GM21515 (cell line): ENCODE data around the gene DEPDC5.

ENCODE experiments used
- ATAC-seq: cut with Tn5 transposase; IDR thresholded peaks from one replicate; pipeline ENCODE4 v1.9.1; 2021; ENCODE audit not compliant: unreplicated experiment

Gene DEPDC5

DNA sequence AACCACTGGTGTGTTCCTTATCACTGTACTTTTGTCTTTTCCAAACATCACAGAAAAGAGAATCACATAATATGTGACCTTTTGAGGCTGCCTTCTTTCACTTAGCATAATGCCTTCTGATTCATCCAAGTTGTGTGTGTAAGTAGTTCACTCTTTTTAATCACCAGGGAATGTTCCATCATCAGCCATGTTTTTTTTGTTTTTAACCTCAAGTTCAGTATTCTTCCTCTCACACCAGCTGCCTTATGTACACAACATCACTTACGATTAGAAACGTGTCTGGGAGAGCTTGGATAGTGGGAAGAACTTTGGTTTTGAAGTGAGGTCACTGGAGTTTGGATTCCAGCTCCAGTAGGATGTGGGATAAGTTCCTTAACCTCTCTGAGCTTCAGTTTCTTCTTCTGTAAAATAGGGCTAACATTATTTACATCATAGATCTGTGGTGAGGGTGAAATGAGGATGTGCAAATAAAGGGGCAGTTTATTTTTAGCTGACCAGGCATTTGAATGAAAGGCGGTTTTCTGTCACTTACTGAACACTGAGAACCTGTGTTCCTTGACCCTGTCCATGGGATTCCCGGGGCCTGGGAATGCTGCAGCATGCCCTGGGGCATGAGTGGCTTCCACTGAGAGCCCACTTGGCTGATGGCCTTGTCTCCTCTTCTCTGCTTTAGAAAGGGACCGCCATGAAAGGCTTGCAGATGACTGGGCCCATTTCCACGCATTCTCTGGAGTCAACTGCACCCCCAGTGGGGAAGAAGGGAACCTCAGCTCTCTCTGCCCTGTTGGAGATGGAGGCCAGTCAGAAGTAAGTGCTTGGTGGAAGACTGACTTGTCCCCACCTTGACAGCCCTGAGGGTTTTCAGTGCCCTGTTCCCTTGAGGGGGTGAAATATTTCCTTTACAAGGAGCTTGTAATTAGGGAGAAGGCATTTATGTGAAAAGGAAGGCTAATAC is 92.6 kb downstream of the DEPDC5 start:
- ATAC-seq, result no peak

DNA sequence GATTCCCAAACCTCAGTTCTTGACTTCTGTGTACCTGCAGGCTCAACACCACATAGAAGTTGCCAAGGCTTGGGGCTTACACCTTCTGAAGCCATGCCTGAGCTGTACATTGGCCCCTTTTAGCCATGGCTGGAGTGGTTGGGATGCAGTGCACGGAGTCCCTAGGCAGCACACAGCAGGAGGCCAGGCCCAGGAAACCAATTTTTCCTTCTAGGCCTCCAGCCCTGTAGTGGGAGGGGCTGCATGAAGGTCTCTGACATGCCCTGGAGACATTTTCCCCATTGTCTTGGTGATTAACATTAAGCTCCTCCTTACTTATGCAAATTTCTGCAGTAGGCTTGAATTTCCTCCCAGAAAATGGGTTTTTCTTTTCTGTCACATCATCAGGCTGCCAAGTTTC is 94.6 kb downstream of the DEPDC5 start:
- no peak for ATAC-seq

DNA sequence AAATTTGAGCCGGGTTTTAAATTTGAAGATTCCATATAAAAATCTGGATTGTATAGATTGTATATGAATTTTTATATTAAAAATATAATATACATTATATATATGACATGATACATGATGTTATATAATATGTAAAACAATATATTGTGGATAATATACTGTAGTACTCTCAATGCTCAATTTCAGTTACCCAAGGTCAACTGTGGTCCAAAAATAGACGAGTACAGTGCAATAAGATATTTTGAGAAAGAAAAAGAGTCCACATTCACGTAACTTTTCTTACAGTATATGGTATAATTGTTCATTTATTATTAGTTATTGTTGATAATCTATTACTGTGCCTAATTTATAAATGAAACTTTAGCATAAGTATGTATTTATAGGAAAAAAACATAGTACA is 96.3 kb downstream of the DEPDC5 start:
- ATAC-seq, result no peak

DNA sequence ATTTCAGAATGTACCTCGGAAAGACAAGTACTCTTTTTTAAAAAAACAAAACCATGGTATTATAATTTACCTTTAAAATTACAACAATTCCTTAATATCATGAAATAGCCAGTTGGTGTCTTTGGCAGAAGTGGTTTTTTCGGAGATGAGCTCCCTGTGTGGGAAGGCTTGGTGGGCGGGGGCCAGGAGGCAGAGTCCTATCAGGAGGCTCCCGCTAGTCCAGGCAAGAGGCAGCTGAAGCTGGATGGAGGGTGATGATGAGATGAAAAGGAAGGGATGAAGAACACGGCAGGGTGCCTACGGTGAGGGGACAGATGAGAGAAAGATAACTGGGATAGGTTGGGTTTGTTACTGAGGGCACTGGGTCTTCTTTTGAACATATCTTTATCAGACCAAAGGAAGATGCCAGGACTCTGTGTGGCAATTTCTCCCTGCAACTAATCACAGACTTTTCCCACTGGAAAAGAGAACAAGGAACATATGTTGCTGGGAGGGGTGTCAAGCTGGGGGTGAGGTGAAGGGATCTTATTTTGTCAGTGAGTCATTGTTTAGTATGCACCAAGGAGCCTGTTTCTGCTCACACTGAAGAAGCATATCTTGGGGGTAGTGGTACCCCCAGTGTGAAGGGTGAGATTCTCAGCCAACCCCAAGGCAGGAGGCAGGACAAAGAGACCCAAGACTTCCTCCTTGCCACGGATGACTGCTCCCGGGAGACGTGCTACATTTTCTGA is 99.0 kb downstream of the DEPDC5 start:
- ATAC-seq, result no peak

DNA sequence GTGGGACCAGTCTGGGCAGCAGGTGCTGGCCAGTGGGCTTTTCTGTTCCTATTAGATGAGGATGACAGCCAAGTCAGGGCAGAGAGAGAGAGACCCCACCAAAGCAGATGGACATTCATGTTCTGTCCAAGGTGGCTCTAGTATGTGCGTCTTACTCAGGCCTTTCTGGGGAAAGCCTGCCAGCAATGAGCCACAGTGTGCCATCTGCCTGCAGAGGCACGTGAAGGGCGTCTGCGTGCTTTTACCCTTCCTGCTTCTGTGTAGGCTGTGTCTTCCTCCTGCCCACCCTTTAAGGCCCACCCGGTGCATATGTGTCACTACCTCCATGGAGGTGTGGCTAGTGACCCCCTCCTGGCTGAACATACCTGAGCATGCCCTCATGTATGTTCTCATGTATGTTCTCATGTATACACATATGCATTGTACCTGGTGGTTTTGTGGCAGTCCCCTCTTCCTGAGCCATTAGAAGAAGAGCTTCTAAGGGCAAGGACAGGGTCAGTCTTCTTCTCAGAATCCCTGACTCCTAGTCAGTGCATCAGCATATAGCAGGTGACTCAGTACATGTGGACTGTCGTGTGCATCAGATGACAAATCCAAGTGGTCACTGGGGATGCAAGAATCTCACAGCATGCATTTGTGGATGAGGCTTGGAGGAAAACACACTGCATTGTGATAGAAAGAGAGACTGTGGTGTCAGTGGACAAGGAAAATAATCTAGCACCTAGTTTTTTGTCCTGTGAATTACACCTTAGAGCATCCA is 100.1 kb downstream of the DEPDC5 start:
- ATAC-seq, result no peak

DNA sequence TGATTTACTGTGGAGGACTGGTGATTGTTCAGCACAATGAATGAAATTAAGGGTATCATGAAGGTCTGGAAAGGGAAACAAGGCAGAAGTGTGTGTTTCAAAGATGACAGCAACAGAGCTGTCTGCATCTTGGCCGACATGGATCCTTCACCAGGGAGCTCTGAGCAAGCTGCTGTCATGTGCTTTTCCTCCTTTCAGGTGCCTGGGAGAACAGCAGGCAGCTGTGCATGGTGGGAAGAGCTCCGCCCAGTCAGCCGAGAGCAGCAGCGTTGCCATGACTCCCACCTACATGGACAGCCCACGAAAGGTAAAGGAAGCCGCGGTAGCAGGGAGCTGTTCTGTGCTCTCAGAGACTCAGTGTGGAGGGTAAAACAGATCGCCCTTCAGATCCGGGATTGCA is 103.4 kb downstream of the DEPDC5 start:
- no peak for ATAC-seq

DNA sequence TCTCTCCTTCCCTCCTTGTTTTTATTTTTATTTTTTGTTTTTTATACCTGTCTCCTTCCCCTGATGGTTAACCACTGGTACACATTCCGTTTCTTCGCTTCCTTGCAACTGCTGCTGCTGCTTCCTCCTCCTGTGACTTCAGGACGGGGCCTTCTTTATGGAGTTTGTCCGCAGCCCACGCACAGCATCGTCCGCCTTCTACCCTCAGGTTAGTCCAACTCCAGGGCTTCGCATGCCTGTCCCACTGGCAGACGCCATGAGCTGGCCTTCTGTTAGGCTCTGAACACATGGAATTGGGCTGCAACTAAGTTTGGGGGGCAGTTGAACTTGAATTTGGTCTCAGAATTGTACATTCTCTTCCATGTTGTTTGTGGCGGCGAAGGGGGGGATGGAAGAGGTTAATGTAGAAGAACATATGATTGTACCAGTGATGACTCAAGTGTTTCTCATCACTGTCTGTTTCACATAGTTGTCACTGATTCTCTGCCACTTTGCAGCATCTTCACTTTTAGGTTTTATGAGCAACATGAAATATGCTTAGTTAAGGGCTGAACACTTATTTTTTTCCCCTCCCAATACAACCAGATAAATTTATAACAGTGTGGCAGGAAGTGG is 107.5 kb downstream of the DEPDC5 start:
- ATAC-seq, result no peak

DNA sequence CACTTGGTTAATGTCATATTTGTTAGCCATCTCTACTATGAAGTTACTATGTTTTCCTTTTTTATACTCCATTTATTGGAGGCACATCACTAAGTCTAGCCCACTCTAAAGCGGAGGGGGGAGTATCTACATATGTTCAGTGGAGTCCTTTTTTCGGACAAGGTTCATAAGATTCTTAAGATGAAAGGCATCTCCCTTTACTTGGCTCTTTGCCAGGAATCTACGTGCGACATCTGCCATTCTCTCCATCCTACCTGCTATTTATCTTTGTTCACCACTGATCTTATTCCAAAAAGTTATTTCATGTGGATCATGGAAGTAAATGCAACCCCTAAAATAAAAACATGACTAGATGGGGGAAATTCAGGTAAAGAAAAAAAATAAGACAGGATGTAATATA is 113.1 kb downstream of the DEPDC5 start:
- ATAC-seq, result no peak

DNA sequence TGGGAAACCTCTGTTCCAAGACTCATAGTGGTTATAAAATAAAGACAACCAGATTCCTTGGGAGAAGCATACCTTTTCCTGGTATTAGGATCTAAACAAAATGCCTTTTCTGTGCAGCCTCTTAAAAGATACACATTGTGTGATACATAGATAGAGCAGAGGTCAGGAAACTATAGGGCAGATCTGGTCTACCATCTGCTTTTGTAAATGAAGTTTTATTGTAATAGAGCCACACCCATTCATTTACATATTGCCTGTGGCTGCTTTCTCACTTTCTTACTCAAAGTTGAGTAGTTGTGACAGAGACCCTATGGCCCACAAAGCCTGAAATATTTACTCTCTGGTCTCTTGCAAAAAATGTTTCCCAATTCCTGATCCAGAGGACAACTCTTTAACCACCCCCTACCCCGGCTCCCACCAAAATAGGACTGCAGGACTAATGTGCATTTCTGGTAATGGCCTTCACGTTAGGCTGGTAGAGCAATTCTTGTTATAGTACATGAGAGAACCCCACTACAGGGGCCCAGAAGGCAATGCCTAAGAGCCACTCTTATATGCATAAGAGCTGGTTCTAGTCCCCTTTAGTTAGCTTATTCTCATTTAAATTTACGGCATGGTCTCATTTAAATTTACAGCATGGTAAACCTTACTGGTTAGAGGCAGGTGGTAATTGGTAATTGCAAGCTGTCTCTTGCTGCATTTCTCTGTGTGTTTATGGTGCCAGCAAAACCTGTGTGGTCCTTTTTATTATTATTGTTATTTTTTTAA is 113.8 kb downstream of the DEPDC5 start:
- ATAC-seq, result no peak

DNA sequence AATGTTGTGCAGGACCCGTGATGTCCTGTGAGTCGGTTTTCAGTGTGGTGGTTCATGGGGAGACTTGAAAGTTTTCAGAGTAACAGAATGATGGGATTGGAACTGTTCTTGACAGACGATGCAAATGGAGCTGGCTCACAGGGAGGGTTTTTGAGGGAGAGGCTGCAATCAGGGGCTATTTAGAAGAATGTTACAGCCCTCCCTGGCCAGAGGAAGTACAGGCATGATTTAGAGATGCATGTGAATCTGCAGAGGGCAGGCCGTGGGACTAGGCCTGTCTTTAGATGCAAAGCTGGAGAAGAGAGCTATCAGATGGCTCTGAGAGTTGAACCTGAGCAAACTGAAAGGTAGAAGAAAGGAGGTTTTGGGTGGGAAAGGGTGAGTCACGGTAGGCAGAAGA is 115.9 kb downstream of the DEPDC5 start:
- ATAC-seq, result no peak

DNA sequence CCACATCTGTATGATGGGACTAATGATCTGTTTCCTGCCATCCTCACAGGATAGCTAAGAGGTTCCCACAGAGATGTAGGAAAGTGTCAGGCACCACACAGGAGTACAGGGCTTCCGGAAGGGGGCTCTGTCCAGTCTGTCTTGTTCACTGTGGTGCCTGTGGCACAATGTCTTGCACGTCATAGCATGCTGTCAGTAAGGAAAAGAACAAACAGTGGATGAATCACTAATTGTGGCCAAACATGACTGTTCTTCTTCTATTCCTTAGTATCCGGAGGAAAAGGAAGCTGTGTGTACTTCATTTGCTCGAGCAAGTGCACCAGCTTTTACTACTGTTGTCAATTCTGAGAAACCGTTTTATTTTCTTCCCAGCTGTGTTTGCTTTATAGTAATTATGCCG is 117.1 kb downstream of the DEPDC5 start:
- ATAC-seq, result no peak

DNA sequence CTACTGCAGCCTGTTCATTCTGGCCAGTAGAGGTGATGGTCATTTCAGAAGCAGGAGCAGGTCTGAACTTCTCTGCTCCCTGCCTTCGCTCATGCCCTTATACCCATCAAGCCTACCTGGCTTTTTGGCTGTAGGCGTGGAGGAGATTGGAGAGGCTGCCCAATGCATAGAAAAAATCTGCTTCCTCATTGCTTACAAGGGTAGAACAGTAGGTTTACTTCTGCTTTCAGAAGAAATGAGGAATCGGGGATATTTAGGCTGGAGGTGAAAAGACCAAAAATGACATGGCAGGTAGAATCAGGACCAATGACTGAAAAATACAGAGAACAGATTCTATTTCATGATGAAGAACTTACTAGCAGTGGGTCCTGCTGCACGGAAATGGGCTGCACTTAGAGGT is 117.7 kb downstream of the DEPDC5 start:
- ATAC-seq, result no peak

DNA sequence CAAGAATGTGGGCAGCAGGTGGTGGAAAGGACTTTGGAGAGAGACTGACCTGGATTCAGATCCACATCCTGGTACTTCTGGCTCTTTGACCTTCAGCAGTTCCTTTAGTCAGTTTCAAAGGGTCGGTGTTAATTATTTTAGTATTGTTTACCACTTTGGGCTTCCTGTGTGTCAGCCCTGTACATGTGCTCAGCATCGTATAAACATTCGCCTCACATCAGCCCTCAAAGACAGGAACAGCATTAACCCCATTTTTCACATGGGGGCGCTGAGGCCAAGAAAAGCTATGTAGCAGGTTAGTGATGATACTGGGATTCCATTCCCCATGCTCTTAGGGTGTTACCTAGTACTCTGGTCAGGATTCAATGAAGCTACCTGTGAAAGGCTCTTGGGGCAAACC is 118.4 kb downstream of the DEPDC5 start:
- no peak for ATAC-seq

DNA sequence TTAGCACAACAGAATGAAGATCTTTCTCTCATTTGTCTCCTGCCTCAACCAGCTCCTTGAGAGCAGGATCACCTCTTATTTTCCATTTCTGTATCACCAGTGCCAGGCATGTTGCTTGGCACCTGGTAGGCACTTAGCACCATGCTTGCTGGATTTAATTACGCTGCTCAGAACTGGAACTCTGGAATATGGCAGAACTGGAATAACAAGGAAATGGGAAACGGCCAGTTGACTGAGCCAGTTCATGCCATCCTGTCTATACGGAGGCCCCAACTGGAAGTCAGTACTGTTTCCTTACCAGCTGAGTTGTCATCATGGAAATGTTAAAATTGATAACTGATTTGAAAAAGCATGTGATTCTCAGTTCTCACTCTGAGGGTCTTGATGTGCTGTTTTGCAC is 121.0 kb downstream of the DEPDC5 start:
- no peak for ATAC-seq

DNA sequence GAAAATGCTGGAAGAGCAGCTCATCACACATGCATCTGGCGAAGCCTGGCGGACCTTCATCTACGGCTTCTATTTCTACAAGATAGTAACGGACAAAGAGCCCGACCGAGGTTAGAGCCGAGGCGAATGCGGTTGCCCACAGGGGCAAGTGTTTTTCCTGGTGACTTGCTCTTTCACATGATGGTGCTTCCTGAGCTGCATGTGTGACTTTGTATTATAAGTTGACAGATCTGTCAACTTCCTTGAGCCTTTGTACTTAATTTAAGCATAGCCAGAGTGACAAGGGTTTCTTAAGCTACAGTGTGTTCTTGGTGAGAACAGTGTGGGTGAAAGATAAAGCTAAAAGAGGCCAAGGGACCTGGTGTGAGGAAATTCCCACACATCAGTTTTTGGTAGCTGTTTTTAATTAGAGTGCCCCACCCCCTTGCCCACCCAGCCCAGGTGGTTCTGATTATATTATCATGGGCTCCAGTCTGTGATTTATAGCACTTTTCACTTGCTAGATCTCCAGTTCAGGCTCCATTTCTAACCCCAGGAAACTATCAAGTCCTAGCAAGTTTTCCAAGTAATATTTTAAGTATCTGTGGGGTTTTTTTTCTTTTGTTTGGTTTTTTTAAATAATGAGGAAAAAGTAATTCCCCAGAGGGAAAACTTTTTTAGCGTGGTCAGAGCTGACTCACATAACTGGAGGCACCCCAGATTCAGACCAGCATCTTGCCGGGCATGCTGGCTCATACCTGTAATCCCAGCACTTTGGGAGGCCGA is 122.5 kb downstream of the DEPDC5 start:
- ATAC-seq, result no peak

DNA sequence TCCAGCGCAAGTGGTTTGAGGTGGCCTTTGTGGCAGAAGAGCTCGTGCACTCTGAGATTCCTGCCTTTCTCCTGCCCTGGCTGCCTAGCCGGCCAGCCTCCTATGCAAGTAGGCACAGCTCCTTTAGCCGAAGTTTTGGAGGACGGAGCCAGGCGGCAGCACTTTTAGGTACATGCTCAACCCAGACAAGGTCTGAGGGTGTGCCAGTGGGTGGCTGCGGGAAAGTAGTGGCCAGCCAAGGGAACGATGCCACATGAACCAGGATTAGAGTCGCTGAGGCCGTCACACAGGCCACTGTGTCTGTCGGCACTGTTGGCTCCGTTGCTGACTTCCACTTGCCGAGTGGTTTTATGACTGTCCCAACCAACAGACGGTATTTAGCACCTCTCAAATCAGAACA is 125.8 kb downstream of the DEPDC5 start:
- no peak for ATAC-seq

DNA sequence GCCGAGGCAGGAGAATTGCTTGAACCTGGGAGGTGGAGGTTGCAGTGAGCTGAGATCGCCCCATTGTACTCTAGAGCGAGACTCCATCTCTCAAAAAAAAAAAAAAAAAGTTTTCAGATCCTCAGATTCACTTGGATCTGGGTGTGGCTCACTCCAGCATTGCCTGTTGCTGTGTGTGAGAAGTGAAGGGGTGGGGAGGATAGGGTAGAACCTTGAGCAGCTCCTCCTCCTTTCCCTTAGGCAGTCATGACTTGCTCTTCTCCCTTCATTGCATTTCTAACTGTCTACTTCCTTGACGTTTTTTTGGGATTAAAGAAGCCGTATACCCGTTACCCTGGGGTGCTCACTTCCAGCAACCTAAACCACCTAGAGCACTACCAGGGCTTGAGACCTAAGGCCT is 127.4 kb downstream of the DEPDC5 start:
- ATAC-seq, result no peak

DNA sequence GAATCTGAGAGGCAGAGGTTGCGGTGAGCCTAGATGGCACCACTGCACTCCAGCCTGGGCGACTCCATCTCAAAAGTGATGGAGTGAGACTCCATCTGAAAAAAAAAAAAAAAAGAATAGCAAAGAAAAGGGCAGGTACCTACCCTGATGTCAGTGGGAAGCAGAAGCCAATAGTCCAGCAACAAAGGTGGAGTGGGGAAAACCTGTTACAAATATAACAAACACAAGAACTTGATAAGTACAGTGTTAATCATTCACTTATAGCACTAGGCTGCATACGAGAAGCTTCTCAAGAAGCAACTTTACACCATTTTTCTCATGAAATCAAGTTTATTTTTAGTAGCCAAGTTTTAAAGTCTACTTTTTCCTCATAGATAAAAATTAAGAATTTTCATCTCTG is 128.0 kb downstream of the DEPDC5 start:
- no peak for ATAC-seq

DNA sequence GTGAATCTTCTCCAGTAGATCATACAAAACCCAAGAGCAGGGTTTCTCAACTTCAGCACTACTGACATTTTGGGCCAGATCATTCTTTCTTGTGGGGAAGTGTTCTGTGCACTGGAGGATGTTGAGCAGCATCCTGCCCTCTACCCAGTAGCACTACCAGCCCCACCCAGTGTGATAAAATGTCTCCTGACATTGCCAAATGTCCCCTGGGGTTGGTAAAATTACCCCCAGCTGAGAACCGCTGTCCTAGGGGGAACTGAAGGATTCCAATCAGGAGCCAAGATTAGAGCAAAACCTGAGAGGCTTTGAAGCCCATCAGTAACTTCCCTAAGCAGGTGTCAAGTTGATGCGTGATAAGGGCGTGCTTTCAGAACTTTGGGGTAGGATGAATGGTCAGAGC is 129.2 kb downstream of the DEPDC5 start:
- ATAC-seq, result no peak

DNA sequence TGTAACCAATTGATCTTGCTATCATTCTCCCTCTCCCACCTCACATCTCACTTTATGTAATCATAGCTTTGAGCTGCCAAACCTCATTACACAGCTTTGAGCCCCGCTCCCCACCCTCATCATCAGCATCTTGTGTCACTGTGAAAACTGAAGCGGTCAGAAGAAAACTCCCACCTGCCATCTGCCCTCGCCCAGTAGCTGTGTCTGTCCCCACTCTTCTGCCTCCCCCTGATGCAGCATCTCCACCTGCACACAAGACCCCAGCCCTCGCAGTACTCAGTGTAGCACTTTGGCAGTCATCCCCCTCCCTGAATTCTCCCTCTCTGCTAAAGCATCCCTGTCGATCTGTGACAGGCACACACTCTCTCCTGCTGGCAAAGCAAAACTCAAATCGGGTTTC is 130.2 kb downstream of the DEPDC5 start:
- ATAC-seq, result no peak
